COLO668 (cell line): ENCODE data around the gene AFTPH.

Source experiments
- DNase-seq: peaks from one replicate; lab custom pipeline; 2025; ENCODE audit not compliant: unreplicated experiment; lab: John Stamatoyannopoulos, UW

The AFTPH gene

DNA sequence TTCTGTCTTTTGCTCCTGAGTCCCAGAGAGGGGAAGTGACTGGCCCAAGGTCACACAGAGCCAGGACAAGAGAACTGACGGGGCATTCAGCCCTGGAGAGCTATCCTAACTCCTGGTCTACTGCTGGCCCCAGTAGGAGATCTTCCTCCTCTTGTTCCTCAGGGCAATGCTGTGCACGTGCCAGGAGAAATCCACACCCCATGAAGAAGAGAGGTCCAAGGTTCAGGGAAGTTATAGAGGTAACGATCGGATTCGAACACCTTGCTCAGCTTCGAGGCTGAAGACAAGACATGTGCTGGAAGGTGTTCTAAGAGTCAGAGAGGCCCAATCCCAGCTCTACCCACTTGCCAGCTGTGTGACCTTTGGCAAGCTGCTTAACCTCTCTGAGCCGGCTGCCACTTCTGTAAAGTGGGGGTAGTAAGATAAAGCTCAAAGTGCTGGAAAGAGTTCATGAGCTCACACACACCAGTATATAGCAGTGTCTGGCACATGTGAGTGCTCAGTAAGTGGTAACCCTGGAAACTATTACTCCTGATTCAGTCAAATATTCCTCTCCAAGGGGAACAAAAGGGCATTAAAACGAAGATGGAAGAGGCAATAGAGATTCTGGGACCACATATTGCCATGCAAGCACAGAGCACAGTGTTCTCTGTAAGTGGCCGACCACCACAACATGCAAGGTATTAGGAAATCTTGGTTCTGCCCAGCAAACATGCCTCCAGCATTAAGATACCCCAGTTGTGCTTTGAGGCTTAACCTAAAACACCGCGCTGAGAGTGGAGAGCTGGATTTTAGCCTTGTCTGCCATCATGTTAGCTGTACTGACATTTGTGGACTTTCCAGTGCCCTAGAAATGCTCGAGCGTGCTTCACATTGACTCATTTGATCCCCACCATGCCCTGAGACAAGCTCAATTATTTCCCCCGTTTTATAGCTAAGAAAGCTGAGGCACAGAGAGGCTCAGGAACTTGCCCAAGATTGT lies 104.0 kb downstream of the AFTPH start:
- no peak for DNase-seq

DNA sequence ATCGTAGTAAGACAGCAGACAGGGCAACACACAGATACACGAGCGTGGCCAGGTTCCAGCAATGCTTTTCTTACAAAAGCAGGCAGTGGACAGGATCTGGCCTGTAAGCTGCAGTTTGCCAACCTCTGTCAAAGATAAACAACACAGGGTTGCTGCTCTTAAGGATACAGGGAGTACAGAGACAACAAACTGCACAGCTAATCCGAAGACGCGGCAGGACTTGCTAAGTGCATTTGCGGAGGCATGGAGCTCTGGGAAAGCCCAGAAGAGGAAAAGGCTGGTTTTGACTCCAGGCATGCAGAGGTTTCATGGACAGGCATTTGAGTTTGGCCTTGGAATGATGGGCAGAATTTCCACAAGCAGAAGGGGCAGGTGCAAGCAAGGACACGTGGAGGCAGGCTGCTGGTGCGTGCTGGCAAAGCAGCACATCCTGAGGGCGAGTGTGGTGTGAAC lies 105.2 kb downstream of the AFTPH start:
- no peak for DNase-seq

DNA sequence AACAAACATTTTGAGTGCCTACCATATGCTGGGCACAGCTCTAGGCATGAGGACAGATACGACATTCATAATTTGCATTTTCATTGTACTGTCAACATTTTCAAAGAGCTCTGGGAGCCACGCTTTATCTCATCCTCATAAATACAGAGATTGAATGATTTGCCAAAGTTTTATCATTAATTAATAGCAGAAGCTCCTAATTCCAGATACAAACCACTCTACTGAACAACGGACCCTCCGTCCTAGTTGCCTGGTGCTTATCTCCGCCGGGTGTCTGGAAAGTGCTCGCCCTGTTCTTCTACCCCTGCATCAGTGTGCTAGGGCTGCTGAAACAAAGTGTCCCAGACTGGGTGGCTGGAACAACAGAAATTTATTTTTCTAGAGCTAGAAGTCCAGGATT lies 105.7 kb downstream of the AFTPH start:
- DNase-seq = no peak

DNA sequence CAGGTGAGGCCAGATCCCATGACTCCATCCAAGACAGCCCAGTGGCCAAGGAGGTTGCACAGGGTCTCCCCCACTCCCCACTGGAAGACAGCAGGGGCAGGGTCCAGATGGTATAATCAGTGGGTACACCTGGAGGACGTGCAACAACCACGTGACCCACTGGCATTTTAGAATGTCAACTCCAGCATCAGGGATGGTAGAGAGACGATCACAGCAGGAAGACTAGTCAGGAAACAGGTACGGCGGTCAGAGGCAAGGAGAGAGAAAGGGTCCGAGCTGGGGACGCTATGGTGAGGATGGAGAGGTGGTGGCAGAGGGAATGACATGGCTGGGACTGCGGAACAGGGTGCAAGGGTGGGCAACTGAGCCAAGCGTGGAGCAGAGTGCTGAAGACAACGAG lies 106.6 kb downstream of the AFTPH start:
- no peak for DNase-seq

DNA sequence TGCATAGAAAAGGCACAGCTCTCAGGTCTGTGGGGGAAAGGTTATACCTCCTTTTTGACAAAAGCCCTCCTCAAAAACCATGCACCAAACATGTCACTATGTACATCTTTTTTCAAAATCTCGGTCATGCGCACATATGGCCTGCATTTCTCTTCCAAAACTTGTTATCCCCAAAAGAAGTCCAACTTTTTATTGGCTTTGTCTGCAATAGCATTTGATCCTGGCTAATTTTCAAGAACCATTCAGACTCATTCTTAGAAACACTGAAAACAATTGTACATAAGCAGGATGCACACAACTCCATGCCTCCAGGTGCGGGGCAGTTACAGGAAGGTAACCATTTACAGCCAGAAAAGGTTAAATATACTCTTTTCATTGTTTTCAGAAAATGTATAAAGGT lies 107.6 kb downstream of the AFTPH start:
- DNase-seq = no peak

DNA sequence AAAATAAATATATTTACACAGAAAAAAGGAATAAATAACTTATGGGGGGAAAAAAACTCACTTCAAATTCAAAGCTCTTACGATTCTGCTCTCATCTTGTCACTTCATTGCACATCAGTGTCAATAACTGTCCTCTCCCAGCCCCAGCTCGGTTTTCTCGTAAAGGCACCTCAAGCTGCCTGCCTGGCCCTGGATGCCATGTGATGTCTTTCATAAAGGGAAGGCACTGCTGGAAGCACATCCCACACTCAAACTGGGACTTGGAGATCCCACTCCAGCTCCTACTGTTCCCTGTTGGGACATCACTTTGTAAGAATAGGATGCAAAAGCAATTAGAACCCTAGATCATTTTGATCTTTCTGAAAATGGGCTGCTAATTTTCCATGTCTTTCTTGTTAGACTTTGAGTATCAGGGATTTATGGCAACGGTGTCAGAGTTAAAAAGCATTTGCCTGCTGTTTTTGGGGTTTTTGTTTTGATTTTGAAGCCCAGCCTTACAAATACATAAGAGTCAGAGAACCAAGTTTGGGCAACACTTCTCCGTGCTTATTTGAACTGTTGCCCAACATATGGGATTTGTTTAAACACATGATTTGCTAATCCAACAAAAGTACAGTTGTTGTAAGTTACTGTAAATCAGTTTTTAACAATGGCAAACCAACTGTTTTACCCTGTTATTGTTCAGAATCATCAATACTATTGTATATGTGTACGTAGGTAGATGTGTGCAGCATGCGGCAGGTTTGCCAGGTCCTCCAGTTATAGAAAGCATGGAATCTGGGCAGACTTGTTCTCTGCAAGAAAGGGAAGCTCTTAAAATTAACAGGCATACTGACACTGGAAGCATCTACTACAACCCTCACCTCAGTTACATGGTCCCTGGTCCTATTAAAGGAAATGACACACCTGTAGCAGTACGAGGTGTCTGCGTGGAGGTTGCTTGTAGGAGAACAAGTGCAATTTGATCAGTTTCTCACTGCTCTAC lies 109.0 kb downstream of the AFTPH start:
- DNase-seq = no peak

DNA sequence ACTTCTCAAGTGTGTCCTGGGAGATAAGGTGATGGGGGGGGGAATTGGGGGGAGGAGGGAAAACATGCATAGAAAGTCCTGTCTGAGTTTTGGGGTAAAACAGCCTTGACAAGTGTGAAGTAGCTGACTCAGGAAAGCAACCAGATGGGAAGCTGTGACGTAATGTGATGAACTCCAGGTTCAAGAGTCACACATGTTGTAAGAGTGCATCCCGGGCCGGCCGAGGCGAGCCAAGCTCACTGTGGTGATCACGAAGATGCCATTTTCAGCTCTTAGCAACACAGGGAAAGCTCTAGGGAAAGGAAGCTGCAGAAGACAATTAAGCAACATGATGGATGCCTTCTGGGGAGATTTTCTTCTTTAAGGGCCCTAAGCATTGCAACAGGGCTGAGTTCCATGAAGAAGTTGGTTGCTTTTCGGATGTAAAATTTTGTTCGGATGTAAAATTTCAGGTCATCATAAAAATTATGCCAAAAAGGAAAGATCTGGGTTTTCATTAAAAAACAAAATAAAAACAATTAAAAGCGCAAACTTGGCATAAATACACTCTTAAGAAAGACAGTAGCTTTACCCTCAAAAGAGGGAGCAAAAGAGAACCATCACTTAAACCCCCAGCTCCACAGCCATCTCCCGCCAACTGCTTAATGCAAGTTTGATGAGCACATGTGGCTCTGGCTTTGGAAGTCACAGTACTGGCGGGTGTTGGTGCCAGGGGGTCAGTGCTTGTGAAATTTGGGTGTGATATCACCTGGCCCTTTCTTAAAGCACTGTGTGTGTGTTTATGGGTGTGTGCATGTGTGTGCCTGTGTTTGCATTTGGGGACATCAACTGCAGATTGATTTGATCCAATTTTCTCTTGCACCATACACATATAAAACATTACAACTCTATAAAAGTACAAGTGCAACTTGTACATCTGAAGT lies 110.5 kb downstream of the AFTPH start:
- DNase-seq = no peak

DNA sequence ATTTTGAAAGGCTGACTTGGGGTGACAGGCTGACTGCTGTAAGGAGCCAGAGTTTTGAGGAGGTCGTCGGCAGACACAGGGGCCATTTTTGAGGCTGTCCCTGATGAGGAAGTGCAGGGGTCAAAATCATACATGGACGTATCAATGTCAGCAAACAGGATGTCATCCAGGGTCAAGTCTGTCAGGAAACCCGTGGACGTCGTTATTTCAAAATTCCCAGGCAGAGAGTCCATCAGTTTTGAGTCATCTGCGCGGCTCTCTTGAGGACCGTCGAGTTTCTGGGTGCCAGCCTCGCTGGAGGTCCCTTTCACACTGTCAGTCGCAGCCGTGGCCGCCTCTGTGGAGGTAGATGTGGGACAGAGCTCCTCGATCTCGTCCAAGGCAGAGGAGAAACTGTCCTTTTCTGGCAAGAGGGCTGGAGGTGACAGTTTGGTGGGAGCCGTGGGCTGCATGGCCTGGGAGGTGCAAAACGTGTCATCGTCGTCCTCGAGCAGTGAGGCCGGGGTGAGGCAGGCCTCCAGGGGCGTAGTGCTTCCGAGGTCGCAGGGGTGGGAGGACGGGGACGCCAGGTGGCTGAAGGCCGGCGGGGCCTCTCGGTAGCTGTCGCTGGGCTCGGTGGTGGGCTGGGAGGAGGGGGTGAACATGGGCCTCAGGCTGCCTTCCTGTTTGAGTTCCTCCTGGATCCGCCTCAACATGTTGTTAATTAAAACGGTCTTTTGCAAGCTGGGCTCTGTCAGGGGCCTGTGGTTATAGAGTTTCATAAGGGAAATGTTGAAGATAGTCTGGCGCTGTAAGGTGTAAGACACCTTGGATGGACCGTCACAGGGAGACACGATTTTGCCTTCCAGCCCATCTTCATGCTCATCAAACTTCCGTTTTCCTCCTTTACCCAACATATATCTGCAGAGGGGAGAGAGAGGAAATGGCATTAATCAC lies 112.1 kb downstream of the AFTPH start:
- no peak for DNase-seq

DNA sequence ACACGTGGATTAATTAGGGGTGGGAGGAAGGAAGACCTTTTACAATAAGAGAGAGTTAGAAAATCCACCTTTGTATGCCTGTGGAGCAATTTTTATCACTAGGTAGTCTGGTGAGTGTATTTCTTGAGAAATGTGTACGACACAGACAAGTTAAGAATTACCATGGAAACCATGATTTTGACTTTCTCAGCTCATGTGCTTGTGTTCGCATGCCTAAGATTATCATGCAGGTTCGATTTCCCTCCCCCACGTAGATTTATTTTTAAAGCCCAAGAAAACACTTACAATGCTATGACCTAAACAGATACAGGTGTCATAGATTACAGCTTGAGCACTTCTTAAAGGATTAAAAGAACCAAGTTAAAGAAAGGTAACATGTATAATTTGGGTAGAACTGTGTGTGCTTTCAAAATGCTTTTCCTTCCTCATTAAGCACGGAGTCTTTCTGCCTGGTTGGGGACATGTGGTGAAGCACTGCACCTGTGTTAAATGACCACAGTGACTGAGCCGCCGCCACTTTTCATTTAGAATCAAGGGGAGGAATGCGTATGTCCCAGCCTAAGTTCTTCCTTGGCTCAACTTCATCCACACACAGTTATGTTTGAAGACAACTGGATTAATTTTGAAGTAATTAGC lies 113.0 kb downstream of the AFTPH start:
- DNase-seq = no peak

DNA sequence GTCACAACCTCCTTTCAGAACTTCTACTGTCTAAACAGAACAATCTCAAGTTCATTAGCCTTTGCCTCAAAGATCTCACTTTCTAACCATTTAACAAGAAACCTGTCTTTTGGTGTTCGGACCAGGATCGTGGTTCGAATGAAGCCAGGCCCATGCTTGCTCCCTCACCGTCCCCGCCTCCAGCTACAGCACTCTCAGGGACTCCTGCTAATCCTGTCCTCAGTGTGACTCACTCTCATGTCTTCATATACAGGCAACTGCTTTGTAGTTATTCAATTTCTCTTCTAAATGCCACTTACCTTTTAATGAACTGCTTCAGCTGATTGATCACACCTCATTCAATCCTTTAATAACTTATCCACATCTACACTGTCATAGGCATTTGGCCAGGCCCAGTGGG lies 113.8 kb downstream of the AFTPH start:
- no peak for DNase-seq

DNA sequence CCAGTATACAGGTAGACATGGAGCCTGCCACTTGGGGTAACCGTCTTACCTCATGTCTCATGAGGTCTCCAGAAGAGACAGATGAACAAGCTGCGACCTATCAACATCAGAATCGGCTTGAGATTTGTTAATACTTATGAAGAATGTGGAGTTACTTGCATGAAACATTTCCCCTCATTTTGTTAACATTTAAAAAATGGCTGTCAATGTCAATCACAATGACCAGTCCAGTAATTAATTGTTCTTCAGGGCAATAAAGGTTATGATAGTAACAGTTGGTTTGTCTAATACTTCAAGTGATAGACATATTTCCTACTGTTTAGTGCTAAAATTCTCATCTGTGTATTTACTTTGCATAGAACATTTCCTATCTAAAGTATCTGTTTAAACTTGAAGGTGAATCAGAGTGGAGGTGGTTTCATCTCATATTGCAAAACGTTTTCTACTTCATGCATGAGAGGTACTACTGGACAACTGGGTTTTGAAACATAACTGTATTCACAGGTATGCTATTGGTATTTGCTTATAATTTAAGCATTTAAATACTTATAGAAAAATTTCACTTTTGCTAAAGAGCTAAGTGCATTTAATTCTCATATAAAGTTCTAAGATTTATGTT lies 114.5 kb downstream of the AFTPH start:
- no peak for DNase-seq

DNA sequence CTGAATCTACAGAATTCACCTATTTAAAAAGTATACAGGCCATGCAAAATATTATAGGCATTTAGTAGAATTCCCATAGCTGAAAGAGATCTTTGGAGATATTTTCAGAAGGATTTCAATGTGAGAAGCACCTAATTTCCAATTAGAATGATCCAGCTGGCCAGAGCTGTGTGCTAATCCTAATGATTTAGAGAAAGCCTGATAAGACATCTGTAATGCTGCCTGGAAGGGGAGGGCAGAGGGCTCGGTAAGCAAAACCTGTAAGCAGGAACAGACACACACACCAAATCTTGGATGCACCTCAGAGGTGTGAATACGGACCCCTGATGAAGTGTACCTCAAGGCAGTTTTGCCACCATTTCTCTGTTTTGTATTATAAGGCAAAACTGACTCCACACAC lies 115.6 kb downstream of the AFTPH start:
- no peak for DNase-seq

DNA sequence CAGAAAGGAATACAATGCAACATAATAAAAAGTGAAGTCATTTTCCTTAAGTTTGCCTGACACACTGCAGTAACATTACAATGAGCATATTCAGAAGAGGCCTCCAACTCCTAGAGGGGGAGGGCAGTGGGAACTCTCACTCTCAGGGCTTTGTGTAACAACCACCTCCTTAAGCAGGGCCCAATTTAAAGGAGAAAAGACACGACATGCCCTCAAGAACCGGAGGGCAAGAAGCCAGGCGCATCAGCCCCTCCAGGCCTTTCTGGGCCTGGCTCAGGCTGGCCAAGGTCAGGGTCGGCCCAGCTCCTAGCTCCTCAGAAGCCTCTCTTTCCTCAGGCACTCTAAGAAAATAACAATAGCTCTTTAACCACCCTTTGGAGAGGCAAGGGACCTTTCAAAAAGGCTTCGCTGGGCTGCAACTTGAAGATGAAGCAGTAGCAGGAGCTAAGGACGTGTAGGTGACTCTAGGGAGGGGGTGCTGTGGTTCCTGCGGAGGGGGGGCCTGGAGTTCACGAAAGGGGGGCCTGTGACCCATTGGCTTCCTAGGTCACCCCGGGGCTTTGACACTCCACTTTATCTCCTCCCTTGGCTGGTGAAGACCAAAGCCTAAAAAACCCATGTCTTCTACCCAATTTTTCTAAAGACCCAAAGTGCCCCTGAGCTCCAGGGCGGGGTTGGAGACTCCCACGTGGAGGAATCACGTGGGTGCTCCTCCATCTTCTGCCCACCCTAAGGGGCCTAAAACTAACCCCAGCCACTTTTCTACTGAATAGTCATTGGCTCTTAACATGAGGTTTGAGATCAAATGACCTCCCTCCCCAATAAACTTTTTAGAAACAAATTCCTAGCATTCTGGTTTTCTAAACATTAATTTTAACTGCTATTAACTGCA lies 116.3 kb downstream of the AFTPH start:
- no peak for DNase-seq

DNA sequence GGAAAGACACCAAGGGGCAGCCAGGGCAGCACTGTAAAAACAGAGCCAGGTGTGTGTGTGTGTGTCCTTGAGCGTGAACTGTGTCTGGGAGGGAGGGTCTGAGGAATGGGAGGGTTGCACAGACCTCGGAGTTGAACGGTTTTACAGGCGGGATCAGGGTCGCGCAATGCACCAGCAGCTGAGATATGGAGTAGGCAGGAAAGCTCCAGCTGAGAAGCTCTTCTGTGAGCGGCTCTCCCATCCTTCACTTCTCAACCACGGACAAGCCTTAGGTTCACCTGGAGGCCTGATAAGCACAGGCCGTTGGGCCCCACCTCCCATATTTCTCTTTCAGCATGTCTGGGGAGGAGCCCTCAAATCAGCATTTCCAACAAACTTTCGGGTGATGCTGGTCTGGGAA lies 117.5 kb downstream of the AFTPH start:
- DNase-seq = no peak
